Activated T-cell treated with anti-CD3 and anti-CD28 coated beads for 48 hours (primary cell): Measurements from ENCODE around the gene STK39.
A peak's percentile ranks its signal among the peaks of the same experiment; 100 is the strongest.
"Not testable (repeated sequence)": the region's sequence is repeated elsewhere in the genome, so short reads cannot be mapped to it uniquely, and the experiment has no call there.

ENCODE experiments used
- DNase-seq: peaks from one replicate; pipeline ENCODE4 v3.0.0-alpha.2; 2020; ENCODE audit warnings: low read depth

Gene STK39

DNA sequence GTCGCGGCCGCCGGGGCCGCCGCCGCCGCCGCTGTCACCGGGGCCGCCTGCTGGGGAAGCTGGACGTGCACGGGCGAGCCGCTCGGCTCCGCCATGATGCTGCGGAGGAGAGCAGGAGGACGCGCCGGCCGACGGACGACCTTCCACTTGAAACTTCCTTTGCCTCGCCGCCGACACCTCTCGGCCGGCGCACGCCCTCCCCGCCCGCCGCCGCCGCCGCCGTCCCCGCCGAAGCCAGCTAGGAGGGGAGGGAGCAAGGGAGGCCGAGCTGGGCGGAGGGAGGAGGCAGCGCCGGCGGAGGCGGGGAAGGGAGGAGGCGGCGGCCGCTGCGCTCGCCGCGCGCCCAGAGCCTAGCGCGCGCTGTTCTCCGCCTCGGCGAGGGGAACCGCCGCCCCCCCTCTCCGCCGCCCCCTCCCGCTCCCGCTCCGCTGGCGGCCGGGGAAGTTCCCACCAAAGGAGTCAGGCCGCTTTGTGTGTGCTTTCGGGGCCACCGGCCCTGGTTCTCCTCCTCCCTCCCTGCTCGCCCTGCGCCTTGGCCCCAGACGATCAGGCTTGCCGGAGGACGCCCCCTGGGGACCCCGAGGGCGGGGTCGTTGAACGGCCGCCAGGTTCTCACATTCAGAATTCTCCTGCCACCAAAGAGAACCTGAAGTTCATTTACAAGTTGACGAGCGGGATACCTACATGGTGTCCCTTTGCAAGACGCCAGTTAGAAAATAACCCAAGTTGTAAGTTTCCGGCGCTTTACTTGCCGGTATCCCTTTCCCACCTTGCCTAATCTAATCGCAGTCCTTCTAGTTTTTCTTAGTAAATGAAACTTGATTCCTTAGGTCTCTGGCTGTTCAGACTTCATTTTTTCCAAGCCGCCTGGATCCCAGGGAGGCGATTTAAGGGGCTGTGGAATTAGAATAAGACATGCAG lies at the start of gene STK39:
Gene STK39 (minus strand): TSS at position 255 of the 921 bp plus-strand sequence. CDS start 160 bp downstream, at position 95.
- DNase-seq, result peak; percentile 76

DNA sequence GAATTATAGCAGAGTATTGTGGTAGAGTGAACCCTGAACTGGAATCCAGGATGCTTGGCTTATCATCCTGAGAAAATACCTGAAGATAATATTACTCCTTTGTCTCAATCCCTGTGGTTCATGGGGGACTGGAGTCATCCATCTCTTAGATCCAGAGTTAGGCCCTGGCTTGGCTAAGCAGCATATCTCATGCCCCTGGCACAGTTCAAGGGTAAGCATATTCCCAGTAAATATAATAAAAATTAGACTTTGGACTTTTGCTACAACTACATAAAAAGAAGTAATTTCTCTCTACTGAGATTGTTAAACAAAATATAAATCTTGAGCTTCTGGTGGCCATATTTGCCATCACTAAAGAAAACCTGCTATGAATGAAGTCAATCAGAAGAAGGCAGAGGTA lies 47.7 kb upstream of the STK39 start:
- DNase-seq, result no peak

DNA sequence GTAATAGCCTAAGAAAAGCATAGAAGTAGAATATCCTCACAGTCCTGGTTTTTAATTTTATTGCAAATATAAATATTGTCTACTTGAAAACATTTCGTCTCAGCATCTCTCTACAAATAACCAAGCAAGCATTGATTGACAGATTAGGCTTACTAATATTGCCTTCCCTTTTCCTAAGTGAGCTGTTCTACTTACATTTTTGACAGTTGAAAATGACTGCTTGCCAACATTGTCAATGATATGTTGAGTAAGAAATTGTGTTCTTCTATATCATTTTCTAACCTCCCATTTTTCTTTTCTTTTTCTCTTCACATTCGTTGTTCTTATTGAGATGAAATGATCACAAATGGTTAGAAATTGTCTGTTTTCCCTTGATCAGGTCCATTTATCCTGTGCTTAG lies 47.0 kb upstream of the STK39 start:
- no peak for DNase-seq

DNA sequence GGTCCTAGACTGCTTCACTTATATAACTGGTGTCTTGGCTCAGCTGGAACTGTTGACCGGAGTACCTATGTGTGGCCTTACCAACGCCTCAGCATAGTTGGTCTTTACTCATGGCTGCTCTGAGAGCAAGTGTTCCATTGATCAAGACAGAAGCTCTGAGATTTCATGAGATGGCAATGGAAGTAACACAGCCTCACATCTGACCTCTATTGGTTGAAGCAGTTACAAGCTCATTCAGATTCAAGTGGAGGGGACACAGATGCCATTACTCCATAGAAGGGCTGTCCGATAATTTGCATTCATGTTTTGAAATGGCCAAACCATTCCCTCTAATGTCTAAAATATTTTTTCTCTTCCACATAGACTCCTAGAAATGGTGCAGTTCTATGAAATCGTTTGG lies 46.4 kb upstream of the STK39 start:
- no peak for DNase-seq

DNA sequence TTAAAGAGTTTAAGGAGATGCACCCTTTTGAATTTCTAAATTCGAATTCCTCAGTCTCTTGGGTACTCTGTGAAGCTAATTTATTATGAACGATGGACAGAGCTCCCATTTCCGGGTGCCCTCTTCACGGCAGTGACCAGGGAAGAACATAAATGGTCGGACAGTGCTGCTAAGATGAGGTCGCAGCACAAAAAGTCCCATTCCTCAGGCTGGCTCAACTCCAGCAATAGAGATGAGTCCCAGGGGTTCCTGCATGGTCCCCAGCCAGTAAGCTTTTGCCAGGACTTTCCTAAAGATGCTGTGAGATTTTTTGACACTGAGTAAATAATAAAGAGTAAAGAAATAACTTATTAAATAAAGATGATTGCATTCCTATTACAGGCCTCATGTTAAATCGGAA lies 43.0 kb upstream of the STK39 start:
- DNase-seq, result no peak

DNA sequence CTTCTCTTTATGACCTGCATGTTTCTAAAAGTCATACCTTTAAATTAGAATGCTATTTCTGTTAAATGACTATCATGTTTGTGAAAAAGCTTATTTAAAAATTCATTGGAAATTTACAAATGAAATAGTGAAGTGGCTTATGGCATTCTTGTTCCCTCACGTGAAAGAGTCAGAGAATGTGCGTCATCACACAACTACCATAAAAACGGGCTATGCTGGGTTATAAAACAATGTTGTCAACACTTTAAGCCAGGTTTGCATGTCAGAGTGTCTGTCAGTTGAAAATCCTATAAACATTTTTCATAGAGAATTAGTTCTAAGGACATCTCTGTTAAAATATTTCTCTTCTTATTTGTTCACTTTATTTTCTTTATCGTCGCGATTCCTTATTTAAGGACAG lies 42.5 kb upstream of the STK39 start:
- no peak for DNase-seq

DNA sequence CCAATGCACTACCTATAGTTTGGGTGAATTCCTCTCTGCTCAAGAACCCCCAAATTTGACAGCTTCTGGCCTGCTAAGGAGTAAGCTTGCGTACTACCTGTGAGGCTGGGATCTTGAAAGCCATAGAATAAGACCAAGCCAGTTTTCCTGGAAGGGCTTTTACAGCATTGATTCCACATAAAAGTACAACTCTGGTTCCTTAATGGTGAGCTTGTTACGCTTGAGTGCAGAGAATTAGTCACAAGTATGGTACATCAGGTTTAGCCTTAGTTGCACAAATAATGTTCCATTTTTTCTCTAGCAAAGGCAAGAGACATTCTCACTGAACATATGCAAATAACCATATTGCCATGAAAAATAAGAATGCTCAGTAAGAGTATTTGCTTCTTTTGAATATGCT lies 39.1 kb upstream of the STK39 start:
- no peak for DNase-seq

DNA sequence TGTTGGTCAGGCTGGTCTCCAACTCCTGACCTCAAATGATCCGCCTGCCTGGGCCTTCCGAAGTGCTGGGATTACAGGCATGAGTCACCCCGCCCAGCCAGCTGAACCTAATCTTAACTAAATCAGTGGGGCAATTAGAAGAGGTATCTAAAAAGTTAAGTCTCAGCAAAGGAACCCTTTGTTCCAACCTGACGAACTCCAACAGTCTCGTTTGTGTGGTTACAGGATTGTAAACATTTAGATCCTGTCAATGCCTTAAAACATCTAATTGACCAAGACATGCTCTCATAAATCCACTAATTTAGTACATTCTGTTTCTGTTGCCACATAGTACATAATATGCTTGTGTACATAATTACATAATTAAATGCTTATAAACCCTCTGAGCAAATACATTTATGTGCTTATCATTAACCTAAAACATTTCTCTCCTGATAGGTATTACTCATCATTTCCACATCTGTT lies 31.1 kb upstream of the STK39 start:
- DNase-seq, result no peak

DNA sequence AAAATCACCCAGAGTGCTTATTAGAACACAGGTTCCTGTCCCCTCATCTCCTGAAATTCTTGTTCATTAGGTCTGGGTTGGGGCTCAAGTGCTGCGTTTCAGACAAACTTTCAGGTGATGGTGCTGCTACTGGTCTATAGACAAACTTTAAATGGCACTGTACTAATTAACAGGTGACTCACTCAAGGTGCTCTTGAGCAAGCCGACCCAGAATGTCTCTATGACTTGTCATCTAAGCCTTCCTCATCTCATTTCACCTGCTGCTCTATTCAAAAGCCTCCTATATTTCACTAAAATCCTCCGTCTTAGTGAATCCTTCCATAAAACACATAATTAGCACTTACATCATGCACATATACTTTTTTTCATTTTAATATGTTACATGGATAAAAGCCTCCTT lies 29.9 kb upstream of the STK39 start:
- DNase-seq, result no peak

DNA sequence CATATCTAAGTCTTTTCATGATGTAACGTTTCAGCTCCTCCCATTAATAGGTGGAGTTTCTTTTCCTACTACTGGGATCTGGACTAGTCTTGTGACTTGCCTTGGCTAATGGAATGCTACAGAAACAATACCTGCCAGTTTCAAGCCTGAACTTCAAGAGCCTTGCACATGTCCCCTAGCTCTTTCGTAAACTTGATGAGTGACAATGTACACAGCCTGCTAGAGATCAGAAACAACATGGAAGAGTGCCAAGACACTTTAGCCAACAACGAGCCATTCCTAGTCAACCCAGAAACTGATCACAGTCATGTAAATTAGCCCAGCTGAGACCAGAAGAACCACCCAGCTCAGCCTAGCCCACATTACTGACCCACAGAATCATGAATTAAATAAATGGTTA lies 24.8 kb upstream of the STK39 start:
- no peak for DNase-seq

DNA sequence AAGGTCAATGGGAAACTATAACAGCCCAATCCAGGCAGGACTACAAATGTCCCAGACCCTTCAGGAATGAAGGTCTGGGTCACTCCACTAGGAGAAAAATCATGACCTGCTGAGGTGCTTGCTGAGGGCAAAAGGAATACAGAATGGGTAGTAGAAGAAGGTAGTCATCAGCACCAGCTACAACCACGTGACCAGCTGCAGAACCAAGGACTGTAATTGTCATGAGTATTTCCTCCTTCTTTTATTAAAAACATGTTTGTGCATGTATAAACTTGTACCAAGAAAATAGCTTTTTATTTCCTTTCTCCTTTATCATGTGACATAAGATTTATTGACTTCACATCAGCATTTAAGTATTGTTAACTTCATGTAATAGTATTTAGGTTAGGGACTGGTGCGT lies 15.5 kb upstream of the STK39 start:
- not testable (repeated sequence) for DNase-seq

DNA sequence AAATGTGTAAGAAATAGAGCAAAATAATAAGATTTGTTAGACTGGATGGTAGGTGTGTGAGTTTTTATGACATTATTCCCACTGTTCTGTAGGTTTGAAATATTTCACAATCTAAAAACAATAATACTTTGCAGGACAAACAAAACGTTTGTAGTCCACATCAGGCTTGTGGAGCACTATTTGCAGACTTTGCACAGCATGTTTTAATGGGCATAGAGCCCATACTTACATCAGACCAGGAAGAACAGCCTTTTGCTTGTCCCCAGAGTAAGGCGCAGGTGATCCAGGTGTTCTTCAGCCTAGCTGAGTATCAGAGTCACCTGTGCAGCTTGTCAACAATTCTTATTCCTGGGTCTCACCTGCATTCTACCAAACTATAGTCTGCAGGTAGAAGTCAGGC lies 9.1 kb upstream of the STK39 start:
- no peak for DNase-seq

DNA sequence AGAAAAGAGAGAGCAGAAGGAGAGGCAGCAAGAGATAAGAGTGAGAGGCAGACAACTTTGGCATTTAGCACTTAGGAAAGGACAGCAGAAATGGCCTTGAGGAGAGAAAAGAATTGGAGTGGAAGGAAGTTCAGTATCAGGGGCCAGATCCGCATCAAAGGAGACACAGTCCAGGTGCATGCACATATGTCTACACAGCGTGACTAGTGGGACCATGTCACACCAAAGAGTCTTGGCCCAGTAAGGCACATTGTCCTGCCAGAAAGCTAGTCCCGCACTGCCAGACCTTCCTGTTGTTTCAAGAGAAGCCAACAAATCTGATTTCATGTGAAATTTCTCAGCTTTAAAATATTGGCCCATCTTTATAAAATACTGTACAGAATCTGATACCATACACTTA lies 8.5 kb upstream of the STK39 start:
- DNase-seq, result no peak

DNA sequence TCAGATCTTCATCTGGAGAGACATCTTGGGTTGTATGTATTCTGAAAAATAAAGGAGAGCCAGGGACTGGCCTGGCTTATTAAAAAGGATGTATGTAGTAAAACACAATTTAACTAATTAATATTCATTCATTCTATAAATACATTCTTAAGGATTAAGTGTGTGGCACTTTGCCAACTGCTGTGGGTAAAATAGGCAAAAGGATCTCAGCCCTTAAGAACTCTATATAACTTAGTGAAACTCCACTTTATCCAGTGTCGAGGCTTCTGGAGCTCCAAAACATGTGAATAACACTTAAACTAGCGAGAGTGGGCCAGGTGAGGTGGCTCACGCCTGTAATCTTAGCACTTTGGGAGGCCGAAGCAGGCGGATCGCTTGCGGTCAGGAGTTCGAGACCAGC lies 7.7 kb upstream of the STK39 start:
- DNase-seq, result no peak

DNA sequence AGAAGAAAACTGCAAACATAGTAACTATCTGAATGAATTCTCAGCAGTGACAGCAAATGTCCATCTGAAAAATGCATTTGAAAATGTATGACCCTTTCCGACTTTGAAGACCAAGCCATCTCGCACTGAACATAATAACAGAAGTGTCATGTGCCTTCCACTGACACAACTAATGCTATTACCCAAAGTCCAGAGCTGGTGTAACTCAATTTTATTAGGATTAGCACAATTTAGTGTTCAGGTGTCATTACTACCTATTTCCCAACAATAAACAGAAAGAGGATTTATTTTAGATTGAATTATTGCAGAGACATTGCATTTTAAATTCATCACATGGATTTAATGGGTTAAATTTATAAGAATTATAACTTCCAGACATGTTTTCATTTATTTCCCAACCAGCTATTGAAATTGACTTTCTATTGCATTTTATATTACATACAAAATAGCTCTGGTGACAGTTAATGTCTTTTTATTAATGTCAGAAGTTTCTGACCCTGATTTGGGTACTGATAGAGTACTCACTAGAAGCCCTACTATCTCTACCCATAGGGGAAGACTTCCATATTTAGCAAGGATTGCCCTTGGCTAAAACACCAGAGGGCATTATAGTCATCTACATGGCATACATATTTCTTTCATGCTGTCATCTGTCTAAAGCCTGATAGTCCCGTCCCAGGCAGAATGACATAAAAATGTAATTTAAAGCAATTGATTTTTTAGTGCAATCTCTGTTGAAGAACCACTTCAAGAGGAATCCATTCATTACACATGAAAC lies 7.0 kb upstream of the STK39 start:
- DNase-seq, result no peak

DNA sequence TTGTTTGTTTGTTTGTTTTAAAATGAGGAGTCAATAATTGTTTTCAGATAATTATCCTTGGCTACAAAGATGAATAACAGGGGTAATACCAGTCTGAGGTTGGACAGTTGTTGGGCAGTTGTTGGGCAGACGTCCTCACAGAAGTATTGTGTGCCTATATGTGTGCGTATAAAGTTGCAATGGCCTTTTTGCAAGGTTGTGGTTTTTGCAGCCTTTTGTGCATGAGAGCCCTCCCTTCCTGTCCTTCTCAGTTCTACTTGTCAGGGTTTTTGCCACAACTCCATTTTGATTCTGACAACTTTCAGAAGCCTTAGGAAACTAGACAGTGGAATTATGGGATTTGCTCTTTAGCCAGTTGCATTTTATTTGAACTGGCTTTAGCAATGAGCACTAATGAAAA lies 6.0 kb upstream of the STK39 start:
- no peak for DNase-seq

DNA sequence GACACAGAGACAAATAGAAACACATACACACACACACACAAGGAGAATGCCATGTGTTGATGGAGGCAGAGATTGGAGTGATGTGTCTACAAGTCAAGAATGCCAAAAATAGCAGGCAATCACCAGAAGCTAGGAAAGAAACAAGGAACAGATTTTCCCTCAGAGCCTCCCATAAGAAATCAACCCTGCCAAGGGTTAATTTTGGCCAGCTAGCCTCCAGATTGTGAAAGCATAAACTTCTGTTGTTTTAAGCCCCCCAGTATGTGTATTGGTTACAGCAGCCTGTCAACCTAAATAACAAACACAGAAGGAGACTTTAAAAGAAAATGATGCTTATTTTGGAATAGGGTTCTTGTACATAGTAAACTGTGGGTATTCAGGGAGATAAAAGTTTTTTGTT lies 5.6 kb upstream of the STK39 start:
- no peak for DNase-seq

DNA sequence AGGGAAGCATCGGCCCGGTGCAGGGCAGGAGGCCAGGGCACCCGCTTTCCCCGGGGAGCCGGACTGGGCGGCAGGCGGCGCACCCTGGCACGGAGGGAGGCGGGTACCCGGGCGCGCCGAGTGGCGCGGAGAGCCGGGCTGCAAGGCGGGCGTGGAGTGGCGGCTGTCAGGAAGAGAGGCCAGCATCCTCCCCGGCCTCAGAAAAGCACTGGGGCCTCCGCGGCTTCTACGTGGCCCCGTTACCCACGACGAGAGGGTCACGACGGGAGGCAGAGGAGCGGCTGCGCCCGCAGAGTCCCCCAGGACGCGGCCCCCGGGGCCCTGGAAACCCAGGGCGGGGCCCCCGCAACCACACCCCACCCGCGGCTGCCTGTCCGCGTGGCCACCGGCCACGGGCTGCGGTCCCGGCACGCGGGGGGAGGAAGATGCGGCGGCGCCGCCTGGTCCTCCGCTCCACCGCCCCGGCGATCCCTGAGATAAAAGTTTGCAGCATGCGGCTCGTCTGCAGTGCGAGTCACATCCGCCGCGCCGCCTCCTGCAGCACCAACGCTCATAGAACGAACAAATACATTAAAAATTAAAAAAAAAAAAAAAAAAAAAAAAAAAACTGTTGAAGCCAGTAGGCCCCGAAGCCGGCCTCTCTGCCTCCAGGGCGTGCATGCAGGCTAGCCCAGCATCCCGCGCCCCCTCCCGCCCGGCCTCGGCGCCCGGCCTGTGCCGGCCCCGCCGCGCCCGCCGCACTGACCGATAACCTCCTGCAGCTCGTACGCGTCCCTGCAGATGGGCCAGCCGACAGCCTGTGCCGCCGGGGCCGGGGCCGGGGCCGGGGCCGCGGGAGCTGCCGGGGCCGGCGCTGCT lies 683 bp downstream of the STK39 start:
- DNase-seq, result peak; percentile 68

DNA sequence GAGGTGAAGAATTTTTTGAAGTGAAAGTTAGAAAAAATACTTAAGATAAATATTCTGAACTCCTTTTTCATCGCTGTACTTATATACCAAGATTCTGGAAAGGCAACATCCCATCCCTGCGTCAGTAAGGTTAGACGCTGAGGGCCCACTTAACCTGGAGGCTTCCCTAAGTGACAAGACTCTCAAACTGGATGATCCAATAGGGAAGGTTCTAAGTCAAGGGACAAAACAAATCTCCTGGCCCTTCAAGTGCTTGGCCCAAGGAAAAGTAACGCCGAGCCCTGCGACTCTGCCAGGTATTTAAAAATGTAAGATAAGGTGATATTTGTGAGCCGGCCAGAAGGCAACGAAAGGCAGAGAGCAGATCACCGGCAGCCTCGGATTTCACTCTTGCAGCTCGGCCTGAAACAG lies 1.3 kb downstream of the STK39 start:
- no peak for DNase-seq

DNA sequence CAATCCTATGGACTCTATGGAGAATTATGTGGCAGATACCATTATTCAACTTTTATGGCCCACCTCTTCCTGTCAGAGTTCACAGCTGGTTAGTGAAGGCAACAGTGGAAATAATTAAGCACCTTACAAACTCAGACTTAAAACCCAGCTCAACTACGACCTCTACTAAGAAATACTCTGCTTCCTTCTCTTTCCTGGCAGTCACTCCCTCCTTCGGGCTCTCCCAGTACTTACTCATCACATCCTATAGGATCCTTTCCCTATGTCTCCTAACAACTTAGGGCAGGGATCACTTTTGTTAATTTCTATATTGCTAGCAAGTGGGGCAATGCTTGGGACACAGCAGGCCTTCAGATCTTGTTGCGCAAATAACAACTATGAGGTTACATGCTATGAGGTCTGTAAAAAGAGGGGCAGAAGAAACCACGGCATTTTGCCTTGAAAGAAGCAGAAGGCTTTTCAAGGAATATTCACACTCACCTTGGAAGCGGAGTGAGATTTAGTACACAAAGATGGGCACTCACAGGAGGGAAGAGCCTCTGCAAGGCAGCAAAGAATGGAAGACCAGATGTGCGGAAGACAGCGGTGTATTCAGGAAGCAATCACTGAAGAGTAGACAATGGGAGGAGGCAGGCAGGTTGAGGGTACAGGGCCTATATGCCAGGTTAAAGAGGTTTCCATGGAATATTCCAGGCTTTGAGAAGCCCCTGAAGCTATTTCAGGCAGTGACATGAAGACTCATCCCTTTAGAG lies 2.1 kb downstream of the STK39 start:
- no peak for DNase-seq

DNA sequence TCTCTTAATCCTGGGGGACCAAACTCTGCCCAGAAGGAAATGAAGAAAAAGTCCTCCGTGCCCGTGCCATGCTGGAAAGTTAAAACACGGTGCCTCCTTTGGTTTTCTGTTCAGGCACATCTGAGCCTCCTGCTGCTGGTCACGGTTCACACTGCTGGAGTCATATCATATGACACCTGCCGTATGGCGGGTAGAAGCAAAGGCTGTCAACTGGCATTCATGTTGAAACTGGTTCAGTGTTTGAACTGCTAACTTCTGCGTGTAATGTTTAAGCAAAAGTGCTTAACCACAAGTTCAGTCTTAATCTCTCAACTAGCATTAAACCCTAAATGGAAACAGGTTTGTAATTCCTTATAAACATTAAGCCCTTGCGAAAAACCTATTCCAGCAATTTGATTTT lies 3.1 kb downstream of the STK39 start:
- DNase-seq, result peak; percentile 39

DNA sequence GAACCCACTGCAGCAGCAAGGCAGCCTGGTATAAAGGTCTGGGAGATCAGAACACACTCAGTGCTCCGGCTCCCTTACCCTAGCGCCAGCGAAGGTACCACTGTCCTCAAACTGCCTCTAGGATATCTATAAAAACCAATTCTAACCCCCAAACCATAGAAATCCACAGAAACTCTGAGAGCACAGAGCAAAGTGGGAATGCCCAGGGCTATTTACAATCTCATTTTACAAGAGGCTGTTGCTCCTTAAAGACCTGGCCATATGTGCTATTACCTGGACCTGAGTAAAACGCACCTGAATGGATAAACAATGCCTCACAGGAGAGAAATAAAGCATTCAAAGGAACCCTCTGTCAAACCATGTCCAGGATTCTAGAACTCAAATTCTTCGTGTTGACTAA lies 4.3 kb downstream of the STK39 start:
- no peak for DNase-seq
